HG02870 (cell line): ENCODE measurements around the gene TMEM181.
"Not testable (repeated sequence)": the region's sequence is repeated elsewhere in the genome, so short reads cannot be mapped to it uniquely, and the experiment has no call there.

Source experiments
- ATAC-seq: cut with Tn5 transposase; IDR thresholded peaks from one replicate; pipeline ENCODE4 v1.9.1; 2021; ENCODE audit warnings: mild to moderate bottlenecking, moderate library complexity; ENCODE audit not compliant: unreplicated experiment

TMEM181 gene

DNA sequence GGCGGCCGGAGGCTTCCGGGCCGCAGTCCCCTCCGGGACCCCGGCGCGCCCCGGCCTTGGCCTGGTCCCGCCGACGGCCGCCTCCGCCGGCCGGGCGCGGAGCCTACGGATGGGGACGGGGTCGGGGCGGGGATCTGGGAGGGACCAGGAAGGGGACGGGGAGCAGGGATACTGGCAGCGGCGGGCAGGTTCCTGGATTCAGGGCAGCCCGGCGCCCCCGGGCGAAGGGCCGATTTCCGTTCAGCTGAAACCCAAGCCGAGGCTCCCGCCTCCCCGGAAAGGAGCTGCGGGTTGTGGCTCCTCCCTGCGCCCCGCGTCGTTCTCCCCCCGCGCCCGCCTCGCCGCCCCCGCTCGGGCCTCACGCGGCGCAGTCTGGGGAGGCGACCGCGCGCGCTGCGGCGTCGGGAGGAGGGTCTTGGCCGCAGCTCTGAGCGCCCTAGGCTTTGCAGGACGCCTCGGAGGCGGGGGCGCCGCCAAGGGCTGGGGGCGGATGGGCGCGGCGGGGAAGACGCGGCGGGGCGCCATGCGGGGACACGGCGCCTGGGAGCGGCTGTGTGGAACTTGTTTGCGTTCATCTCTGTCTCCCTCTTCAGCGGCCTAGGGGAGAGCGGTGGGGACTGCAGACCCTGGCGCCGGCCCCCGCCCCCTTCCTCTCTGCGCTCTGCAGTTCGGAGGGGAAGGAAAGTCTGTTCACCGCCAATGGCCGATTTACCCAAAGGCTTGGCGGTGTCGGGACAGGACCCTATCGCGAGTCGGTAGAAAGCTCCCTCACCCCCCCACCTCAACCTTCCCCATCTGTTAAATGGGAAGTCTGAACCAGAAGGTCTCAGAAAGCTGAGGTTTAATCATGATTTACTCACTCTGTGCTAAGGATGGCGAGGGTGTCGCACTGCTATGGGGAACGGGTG, 22.7 kb upstream of the TMEM181 start:
- ATAC-seq = no peak

DNA sequence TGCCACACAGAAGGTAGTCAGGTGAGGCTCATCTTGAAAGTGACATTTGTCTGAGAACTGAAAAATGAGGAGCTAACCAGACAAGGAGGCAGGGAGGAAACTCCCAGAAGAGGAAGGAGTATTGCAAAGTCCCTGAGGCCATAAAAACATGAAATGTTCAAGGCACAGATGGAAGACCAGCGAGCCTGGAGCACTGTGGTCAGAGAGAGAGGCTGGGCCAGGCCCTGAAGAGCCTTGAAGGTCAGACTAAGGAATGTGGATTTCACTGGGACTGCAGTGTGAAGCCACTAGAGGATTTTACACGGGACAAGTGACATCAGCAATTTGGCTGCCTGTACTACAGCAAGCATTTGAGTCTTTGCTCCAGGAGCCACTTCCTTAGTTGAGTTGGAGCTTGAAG, 21.1 kb upstream of the TMEM181 start:
- no peak for ATAC-seq

DNA sequence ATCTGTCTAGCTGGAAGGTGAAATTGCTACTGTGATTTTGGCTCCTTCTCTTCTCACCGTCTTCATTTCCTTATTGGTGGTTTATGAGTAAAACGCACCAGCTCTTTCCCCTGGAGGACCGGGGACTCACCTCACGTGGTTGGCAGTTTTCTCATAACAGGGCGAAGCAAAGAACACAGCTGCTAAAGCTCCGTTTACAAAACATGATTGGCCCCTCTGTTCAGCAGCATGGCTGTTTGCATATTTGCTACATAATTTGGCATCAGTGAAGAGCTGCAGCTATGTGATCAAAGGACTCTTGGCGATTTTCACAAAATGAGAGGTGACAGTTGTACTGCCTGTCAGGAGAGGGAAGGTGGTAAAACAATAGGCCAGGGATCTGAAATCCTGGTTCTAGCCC, 20.5 kb upstream of the TMEM181 start:
- no peak for ATAC-seq

DNA sequence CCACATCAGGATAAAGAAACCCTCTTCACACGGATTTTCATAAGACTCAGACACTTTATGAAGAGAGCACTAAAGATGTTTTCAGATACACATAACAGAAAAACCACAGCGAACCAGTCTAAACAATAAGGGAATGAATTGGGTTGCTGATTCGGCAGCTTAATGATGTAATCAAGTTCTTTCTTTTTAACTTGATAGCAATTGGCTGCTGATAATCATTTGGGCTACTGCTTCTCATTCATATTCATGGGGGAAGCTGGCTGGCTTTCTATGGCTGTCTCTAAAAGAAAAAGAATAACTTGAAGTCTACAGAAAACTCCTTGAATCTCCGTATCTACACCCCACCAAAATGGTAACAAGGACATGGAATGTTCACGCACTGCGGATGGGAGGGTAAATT, 20.0 kb upstream of the TMEM181 start:
- ATAC-seq = no peak

DNA sequence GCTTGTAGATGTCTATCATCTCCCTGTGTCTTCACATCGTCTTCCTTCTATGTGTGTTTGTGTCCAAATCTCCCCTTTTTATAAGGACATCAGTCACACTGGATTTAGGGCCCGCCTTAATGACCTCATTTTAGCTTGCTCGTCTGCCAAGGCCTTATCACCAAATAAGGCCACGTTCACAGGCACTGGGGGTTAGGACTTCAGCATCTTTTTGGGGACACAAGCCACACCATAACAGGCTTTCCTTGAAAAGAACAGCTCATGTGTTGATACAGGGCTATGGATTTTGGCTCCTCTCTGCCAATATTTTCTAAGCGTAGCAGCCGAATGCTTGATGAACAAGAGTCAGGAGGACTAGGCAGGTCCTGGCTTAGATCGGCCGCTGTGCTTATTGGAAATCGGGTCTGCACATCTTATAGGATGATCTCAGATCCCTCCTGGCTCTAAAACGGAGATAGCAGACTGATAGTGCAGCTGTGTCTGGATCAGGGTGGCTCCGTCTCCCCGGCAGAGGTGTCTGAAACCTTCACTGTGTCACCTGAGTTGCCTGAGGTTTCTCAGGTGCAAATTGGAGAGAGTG, 16.2 kb upstream of the TMEM181 start:
- ATAC-seq = no peak

DNA sequence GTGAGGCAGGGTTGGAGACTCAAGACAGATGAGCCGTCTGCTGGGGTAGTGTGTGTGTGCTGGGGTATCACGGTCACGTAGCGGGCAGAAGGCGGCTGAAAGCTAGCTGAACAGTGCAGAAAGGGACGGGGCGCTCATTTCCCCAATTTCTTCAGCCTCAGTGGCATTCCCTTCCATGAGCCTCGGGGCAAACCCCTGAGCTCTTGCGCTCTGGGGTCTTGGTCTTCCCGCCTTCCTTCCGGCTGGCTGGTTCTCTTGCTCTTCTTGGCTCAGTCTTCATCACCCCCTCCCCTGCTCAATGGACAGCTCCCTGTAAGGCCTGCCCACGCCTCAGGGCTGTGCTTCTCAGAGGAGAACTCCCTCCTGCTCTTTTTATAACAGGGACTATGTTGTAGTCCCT, 15.5 kb upstream of the TMEM181 start:
- ATAC-seq = no peak

DNA sequence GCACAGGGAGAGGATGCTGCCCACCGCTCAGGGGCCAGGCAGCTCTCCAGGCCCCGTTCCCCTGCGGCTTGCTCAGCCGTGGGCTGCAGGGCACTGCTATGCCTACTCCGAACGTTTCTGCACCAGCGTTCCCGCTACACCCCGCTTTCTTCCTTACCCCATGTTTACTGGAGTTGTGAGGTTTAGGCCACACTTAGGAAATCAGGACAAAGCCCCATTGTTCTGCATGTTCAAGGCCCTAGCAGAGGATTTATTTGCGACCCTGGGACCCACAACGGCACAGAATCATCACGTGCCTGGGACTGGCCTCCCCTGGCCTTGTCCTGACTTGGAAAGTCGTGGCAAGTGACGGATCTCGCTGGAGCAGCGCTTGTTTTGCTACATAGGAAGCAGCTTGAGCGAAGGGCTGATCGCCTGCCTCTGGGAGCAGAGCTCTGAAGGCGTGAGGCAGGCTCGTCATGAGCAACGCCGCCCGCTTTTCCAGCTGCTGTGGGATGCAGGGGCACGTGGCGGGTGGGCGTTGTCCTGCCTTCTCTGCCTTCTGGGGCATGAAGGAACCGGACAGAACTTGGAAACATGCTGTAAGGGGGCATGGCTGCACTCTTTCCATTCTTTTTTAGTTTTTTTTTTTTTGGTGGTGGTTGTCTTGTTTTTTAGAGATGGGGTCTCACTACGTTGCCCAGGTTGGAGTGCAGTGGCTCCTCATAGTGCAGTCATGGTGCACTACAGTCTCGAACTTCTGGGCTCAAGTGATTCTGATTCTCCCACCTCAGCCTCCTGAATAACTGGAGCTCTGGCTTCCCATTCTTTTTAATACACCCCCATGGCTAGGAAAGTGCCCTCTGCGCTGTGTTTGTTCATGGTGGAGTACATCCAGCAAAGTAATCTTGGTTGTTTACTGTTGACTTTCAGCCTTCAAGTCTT, 14.6 kb upstream of the TMEM181 start:
- no peak for ATAC-seq

DNA sequence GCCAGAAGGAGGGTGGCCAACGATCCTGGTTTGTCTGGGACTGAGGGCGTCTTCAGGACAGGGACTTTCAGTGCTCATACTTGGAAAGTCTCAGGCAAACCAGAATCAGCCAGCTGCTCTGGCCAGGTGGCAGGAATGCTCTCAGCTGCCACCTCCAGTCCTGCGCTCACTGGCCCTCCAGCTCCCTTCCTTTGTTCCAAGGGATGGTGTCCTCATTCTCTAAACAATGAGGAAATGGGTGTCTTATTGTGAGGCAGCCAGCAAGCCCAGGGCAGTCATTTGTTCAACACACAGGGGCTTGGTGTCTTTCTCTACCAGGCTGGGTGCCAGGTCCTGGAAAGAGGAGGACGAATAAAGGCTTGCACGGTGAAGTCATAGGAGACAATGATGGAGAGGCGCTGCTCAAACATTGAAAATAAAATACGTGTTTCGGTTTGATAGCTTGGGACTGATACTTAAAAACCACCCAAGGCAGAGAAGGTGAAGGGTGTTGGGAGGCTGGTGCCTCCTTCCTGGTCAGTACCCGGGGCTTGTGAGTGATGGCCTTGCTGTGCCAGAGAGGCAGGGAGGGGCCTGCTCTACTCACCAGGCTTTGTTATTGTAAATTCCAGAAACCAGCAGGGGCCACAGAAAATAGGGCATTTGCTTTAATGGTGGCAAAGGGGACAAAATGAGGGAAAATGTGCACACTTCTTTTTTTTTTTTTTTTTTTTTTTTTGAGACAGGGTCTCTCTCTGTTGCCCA, 11.3 kb upstream of the TMEM181 start:
- ATAC-seq = no peak

DNA sequence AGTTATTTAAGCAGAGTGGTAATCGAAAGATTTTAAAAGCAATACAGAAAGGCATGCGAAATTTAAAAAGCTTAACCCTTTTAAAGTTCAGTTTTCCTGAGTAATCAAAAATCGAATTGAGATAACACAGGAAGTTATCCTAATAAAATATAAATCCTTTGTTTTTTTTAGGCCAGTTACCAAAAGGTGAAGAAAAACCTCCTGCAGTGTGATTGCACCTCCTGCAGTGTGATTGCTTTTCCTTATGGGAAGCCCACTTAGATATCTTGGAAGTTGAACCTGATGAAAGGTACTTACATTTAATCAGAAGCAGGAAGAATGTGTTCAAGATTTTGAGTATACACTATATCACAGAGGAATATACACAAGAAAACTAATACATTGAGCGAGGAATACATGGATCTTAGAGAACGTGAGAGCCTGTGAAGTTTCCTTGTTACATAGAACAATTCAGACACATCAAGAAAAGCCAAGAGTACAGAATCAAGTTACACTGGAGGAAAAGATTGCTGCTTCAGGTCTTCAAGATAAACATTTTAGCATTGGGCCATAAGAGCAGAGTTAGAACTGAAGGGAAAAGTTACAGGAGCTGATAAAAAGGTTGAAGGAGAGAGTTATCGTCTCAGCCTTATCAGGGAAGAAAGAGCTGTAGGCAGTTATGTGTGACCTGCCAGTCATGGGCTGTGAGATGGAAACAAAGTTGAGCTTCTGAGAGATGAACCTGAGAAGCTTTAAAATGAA, 7.7 kb upstream of the TMEM181 start:
- ATAC-seq = peak; percentile 77

DNA sequence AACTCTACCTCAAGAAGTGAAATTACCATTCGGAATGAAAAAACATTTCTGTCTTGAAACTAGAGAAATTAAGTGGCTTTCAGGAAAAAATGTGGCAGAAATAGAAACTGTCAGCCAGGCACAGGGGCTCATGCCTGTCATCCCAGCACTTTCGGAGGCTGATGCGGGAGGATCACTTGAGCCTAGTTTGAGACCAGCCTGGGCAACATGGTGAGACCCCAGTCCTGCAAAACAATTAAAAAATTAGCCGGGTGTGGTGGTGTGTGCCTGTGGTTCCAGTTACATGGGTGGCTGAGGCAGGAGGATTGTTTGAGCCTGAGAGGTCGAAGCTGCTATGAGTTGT, 7.1 kb upstream of the TMEM181 start:
- ATAC-seq = peak; percentile 55

DNA sequence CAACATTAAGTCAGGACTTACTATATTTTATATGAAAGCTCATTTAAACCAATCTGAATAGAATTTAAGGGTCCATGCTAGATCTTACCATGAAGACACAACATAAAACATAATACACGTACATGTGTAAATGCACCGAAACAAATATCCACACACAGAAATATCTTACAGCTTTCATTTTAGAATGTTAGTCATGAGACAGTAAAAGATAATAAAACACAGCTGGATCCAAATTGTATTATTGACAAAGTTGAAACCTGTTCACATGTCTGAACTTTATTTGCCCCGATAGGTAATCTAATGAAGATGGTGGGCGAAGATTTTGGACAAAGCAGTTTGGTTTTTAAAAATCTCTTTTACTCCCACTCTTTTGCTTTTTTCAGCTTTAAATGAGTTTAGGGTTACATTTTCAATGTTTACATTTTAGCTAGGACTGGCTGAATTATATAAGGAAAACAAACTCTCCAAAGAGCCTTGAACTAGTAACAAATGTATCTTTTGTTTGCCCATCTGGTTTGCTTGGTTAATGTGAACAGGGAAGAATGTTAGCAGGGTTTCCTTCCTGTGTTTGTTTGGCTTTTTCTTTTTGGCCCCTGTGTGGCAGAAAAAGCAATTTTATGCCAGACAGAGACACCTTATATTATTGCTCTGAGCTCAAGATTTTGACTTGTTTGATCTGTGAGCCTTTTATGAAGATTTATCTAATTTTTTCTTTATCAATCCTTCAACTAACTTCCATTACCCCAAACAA, 5.1 kb upstream of the TMEM181 start:
- ATAC-seq = no peak

DNA sequence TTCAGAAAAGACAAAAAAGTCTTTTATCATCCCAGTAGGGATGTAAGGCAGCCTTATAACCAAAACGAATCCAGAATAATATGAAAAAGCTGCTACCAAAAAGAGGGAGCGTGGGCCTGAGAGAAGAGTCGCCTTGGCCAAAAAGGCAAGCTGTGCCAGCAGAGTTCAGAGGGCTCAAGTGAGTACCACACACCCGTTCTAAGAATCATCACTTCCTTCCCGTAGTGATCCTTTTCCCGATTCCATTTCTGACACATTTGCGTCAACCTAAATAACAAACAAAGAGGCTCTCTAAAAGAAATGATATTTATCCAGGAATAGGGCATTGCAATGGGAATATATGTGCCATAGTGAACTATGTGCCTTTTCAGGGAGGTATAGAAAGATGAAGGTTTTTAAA, 3.8 kb upstream of the TMEM181 start:
- ATAC-seq = no peak

DNA sequence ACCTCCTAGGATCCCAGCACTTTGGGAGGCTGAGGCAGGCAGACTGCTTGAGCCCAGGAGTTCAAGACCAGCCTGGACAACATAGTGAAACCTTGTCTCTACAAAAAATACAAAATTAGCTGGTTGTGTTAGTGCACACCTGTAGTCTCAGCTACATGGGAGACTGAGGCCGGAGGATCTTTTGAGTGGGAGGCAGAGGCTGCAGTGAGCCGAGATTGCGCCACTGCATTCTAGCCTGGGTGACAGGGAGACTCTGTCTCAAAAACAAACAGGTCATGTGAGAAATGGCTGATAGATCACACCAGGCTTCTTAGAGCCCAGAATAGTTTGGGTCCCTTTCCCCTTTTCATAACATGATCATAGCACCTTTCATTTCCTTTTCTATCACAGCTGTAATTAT, 2.8 kb upstream of the TMEM181 start:
- not testable (repeated sequence) for ATAC-seq

DNA sequence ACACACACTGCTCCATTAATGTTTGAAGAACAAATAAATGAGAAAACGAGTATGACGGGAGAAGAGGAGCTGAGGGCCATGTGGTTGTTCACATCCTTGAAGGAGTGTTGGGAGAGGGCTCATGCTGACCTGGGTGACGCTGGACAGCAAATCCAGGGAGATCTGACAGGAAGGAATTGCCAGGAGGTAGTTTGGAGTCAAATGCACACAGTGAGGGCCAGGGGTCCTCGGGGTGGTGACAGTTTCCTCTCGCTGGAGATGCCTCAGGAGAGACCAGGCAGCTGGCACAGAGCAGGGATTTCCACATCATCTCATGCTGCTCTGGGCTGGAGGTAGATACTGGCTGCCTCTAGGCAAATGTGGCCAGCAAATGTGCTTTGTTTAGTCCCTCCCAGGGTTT, 2.0 kb upstream of the TMEM181 start:
- ATAC-seq = no peak

DNA sequence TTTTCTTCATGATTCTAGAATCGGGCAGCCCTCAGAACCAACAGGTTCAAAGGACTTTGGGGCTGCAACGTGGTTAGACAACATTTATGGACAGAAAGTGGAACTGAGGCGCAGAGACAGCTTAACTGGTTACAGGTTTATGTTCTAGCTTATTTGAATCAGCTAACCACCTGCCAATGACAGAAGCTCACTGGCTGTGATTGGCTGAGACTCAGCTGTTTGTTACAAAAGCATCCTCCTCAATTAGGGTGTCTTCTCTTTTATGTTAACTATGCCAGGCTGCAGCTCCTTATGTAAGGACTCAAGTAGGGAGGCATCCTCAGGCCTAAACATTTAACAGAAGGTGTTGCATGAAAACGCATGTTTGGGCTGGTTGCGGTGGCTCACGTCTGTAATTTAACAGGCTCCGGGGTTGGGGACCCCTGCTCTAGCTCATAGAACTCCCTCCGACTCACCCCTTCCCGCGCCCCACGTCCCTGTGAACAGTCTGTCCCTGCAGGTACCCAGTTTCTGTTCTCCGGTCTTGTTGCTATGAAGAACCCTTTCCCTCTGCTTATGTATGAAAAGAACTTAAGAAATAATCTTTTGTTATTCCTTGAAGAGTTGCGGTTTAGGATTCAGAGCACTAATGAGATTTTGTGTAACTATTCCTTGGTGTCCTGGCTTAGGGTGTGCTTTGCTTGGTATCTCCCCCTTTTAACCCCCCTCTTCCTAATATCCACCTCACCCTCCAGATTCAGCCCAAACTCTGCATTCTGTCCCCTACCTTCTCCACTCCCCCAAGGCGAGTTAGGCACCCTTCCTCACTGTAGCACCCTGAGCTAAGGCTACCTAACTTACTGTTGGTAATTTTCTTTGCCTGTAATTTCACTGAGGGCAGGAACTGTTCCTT, 1.2 kb upstream of the TMEM181 start:
- no peak for ATAC-seq

DNA sequence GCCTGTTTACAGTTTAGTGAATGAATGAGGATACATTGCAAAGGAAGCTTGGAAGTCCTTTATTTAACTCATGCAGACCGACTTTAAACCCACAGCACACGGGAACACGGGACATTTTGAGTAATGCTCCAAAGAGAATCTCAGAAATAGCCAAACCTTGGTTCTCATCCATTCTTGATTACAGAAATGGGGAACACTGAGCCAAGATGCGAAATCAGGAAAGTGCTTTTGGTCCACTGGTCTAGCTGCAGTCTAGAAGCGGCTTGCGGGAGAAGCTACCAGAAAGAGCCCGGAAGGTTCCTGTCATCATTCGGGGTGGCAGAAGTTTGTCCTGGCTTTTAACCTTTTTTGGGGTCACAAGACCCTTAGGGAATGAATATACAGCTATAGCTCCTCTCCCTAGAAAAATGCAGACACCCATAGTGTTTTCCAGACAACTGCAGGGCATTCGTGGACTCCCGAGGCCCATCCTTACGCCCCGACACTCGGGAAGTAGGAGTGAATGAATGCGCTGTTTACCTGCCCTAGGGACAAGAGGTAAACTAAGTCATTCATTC, 475 bp upstream of the TMEM181 start:
- ATAC-seq = no peak

DNA sequence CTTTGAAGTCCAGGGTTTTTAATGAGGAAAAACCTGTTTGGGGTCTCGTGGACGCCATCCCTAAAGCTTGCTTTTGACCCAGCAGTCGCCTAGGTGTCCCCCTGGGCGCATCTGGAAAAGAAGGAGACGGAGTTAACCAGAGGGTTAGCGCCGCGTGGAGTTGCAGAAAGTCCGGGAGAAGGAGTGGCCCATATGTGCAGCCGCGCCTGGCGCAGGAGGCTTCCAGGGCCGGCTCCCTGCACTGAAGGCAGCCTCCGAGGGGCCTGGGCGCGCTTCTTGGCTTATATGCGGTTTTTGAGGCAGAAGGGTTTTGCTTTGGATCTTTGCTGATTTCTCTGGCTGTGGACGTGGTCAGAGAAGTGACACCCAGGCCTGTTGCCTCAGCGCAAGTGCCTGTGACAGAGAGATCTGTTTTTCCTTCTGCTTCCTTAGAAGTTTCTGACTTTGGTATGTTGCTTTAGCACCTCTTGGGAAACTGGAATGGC, 987 bp downstream of the TMEM181 start:
- ATAC-seq = no peak

DNA sequence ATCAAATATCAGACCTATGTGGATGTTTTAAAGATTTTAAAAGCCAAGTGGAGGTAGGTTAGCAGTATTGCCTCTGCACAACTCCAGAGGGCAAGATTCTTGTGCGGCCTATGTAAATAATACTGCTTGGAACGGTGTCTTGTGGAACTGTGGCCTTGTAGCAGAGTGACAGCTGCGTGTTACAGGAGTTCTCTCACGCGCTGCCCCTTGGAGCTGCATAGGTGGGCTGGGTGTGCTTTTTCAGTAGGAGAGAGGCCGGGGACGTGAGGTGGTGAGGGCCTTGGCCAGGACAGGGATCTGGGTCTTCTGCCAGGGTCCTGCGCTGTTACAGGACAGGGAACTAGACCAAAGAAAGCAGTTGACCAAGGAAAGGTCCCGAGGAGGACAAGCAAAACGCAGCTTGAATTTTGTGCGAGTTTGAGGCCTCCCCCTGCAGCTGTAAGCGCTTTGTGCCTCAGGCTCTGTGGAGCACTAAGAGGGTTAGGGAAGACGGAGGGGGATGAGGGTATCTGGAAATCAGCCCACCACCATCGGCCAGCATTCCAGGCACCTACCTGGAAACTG, 1.5 kb downstream of the TMEM181 start:
- ATAC-seq = no peak
